ENCODE results near the gene FBXO36. TPM values are rescaled to one million over a fixed set of nuclear protein-coding genes. Genes with fewer than 3 reads are reported as not detected.
A peak's percentile ranks its signal among the peaks of the same experiment; 100 is the strongest.

Gene FBXO36
- total and polyA plus RNA-seq, 2 of the 13 experiments (the other 11 are each of a cell fraction or from before 2014, with no cell fraction given) = 2.8 TPM

DNA sequence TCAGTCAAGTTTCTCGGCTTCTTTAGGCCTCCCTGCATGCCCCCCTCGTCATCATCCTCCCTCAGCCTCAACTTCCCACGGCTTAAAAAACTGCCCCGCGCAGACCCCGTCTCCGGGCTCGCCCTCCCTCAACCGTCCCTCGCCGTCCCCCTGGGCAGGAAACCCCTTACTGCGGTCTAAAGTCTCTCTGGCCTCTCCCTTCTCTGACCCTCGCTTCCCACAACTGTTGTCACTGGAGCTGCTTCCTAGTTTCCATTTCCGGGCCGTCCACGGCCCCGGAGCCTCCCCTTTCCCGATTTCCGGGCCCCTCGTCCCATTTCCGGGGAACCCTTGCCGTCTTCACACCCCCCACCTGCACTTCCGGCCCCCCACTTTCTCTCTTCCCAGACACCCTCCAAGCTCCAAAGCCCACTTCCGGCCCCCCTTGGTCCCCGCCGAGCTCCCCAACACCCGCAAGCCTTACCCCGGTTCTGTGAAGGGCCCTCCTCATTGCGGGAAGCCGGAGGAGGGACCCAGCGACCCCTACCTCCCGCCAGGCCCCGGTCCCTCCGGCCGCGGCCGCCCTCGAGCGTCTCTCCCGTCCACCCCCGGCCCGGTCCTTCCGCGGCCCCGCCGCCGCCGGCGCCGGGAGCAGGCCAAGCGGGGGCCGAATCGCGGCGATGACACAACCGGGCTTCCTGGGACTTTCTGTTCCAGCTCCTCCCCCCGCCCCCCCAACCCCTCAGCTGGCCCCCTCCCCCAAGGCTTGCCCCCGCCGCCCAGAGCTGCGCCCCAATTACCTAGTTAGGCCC, 1.0 kb upstream of the FBXO36 start (continued):
- TF ChIP-seq, protein P1, sequence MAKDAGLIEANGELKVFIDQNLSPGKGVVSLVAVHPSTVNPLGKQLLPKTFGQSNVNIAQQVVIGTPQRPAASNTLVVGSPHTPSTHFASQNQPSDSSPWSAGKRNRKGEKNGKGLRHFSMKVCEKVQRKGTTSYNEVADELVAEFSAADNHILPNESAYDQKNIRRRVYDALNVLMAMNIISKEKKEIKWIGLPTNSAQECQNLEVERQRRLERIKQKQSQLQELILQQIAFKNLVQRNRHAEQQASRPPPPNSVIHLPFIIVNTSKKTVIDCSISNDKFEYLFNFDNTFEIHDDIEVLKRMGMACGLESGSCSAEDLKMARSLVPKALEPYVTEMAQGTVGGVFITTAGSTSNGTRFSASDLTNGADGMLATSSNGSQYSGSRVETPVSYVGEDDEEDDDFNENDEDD (CRISPR knock-in tag; IDR thresholded peaks at IDR 0.05; ENCODE audit: borderline replicate concordance) = no peak
- TF ChIP-seq ZBTB44 (CRISPR knock-in tag; IDR thresholded peaks at IDR 0.05) (0 out of 2 replicates have a peak, but pooled peaks have one; percentile 21), ZMYM3 (CRISPR knock-in tag; IDR thresholded peaks at IDR 0.05) (no peak), ZNF609 (CRISPR knock-in tag; IDR thresholded peaks at IDR 0.05; ENCODE audit: borderline replicate concordance) (peak; percentile 50; the same call in 1 of the 2 replicates), GATAD1 (CRISPR knock-in tag; IDR thresholded peaks at IDR 0.05) (peak; percentile 88), ZNF878 (CRISPR knock-in tag; IDR thresholded peaks at IDR 0.05) (no peak), ZNF562 (CRISPR knock-in tag; IDR thresholded peaks at IDR 0.05; ENCODE audit: borderline replicate concordance) (no peak), SMYD3 (CRISPR knock-in tag; IDR thresholded peaks at IDR 0.05) (no peak; the same call in 1 of the 2 replicates), ZNF7 (CRISPR knock-in tag; IDR thresholded peaks at IDR 0.05) (no peak), HOXA9 (CRISPR knock-in tag; IDR thresholded peaks at IDR 0.05; ENCODE audit: borderline replicate concordance) (no peak), ONECUT2 (CRISPR knock-in tag; IDR thresholded peaks at IDR 0.05) (0 out of 2 replicates have a peak, but pooled peaks have one; percentile 34), ZFP91 (CRISPR knock-in tag; IDR thresholded peaks at IDR 0.05; ENCODE audit: borderline replicate concordance) (no peak)
- TF ChIP-seq, protein P2, sequence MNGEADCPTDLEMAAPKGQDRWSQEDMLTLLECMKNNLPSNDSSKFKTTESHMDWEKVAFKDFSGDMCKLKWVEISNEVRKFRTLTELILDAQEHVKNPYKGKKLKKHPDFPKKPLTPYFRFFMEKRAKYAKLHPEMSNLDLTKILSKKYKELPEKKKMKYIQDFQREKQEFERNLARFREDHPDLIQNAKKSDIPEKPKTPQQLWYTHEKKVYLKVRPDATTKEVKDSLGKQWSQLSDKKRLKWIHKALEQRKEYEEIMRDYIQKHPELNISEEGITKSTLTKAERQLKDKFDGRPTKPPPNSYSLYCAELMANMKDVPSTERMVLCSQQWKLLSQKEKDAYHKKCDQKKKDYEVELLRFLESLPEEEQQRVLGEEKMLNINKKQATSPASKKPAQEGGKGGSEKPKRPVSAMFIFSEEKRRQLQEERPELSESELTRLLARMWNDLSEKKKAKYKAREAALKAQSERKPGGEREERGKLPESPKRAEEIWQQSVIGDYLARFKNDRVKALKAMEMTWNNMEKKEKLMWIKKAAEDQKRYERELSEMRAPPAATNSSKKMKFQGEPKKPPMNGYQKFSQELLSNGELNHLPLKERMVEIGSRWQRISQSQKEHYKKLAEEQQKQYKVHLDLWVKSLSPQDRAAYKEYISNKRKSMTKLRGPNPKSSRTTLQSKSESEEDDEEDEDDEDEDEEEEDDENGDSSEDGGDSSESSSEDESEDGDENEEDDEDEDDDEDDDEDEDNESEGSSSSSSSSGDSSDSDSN (CRISPR knock-in tag; IDR thresholded peaks at IDR 0.05) = no peak

Data from HepG2 (cell line).